ENCODE data around the gene NUDT16L1.

- no peak for TF ChIP-seq CTCF (conservative IDR thresholded peaks at IDR 0.05 in 1 of 2, IDR thresholded peaks at IDR 0.05 in 1 of 2; ENCODE audit: low read depth in 1 of 2, low read length in 2 of 2)
- TF ChIP-seq EZH2 (IDR thresholded peaks at IDR 0.05; ENCODE audit: low read length, missing control alignments): no peak
These were observed 32.8 kb upstream of the NUDT16L1 start for GRCh38 chr16:4660454-4661007.

Data from fibroblast of lung (primary cell).